Aorta (tissue), 5 donors: ENCODE measurements around the gene TGFBR1. TPM values are rescaled to one million over a fixed set of nuclear protein-coding genes. Genes with fewer than 3 reads are reported as not detected.

Experiments
- ATAC-seq: fragments of 200-7000 bp; cut with Tn5 transposase; one replicate; pipeline ENCODE4 v1.9.1; 2022; ENCODE audit warnings: moderate library complexity; ENCODE audit not compliant: low FRiP score
- DNase-seq, 2 donors: peaks; one replicate each; pipeline ENCODE4 v3.0.0-alpha.2; 2020
- H3K27ac ChIP-seq, 2 donors: one replicate each; pipeline ENCODE4 v1.5.1; 2013; ENCODE audit warnings: low read length in 2 of 2, mild to moderate bottlenecking in 2 of 2, moderate library complexity in 2 of 2, control low read depth in 1 of 2, inconsistent platforms in 1 of 2, low read depth in 1 of 2
- H3K27me3 ChIP-seq, 2 donors: one replicate each; pipeline ENCODE4 v1.6.1; 2013; ENCODE audit warnings: control low read depth in 1 of 2, low read length in 1 of 2, mild to moderate bottlenecking in 1 of 2, moderate library complexity in 1 of 2; ENCODE audit not compliant: insufficient read depth in 2 of 2, control insufficient read depth in 1 of 2
- H3K36me3 ChIP-seq, 2 donors: one replicate each; pipeline ENCODE4 v1.6.1; 2013; ENCODE audit warnings: control low read depth in 1 of 2, low read length in 1 of 2, mild to moderate bottlenecking in 1 of 2; ENCODE audit not compliant: insufficient read depth in 2 of 2, control insufficient read depth in 1 of 2
- H3K4me1 ChIP-seq, 2 donors: one replicate each; pipeline ENCODE4 v1.6.1; 2013; ENCODE audit warnings: low read length in 2 of 2, control low read depth in 1 of 2, mild to moderate bottlenecking in 1 of 2, moderate library complexity in 1 of 2; ENCODE audit not compliant: insufficient read depth in 2 of 2, control insufficient read depth in 1 of 2
- H3K4me3 ChIP-seq, 2 donors: one replicate each; pipeline ENCODE4 v1.5.1; 2013; ENCODE audit warnings: low read length in 2 of 2, control low read depth in 1 of 2, mild to moderate bottlenecking in 1 of 2
- H3K9me3 ChIP-seq: one replicate; pipeline ENCODE4 v1.6.1; 2013; ENCODE audit warnings: mild to moderate bottlenecking, low read length; ENCODE audit not compliant: control insufficient read depth
- WGBS, 2 donors: extraction: QIAGEN DNeasy Blood & Tissue Kit; methylation state at CpG; one replicate each; pipeline ENCODE4 v1.1.7; 2013; 5-methylcytosine and 5-hydroxymethylcytosine counted together
- intact Hi-C, 2 donors: fragments of 100-400 bp; cut with DNase I; formaldehyde crosslinking; loops; one replicate each; pipeline versions ENCODE4 v1.14.2 to v1.15.0; 2022
- polyA plus RNA-seq, 2 donors: library from polyadenylated mRNA; stranded (reverse); fragments of 200-250 nt; gene quantifications; one replicate each; pipeline ENCODE4 v1.2.3, GENCODE V29; 2013
- total RNA-seq, 2 donors: library from RNA; stranded (reverse); fragmentation: NEBNext Ultra II Directional; extraction: Animal tissue kit (Norgen Biotek cat#: 25700); gene quantifications; one replicate each; pipeline ENCODE4 v1.2.1, GENCODE V29; 2021
- donor health status: healthy with polysubstance abuse.
- donor health status: Bipolar disorder and iron deficiency.
- donor health status: DM: no; HTN: no; CAD: no.
- donor health status: DM: no; HTN: no; CAD: no.
- donor health status: DM: yes; HTN: yes; CAD: no.

TGFBR1 gene
- total and polyA plus RNA-seq, 4 donors = 21.9 to 156 (median 62.9) TPM

DNA sequence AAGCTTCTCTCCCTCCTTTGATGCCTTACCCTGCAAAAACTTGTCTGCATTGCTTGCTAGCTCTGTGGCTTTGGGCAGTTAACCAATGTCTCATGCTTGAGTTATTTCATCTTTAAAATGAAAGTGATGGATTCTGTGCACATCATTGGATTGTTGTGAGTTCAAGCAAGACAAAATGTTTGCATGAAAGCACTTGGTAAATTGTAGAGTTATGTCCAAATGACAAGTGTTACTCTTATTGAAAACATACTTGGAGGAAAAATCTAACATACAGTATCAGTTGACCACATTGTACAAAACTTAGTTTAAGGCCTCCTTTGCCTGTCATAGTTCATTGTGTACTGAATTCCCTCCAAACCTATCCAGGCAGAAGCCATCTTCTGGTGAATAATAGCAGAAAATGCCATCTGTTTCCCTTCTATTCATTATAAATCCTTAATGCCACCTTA, 30.0 kb downstream of the TGFBR1 start:
- Histone ChIP-seq H3K27ac (no peak overlapping the region), H3K27me3 (no peaks in the 10 kb centered on the region), H3K9me3 (no peaks in the 10 kb centered on the region), H3K4me3 (no peak overlapping the region), H3K36me3 (peaks cover 0 to 8% of the 10 kb centered on the region in 2 donors), H3K4me1 (peaks cover 0 to 3% of the 10 kb centered on the region in 2 donors)
- intact Hi-C loops = no loop called here
- no peak for DNase-seq
- ATAC-seq = no peak

DNA sequence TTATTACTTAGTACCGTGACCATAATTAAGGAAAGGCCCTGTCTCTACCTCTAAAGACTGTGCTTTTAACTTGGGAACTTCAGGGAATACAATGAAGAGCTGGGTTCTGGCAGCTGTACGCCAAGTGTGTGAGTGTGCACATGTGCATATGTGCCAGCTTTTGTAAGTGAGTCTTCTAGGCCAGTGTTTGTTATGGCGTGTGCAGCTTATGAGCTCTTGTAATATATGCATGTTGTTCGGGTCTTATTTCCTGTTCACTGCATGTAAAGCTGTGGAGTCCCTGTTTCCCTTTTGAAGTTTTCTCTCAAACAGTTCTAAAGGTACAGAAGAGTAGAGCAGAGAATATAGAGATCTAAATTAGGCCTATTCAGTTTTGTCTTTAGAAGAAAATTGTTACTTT, 30.5 kb downstream of the TGFBR1 start:
- DNase-seq = no peak
- WGBS, 2 donors = 39 to 44% methylated on average over 4 of the region's 4 CpGs
- Histone ChIP-seq H3K9me3 (no peaks in the 10 kb centered on the region), H3K27me3 (no peaks in the 10 kb centered on the region), H3K4me3 (no peak overlapping the region), H3K36me3 (peaks cover 0 to 8% of the 10 kb centered on the region in 2 donors), H3K4me1 (peaks cover 0 to 3% of the 10 kb centered on the region in 2 donors), H3K27ac (no peak overlapping the region)
- ATAC-seq = no peak
- intact Hi-C loops = no loop called here

DNA sequence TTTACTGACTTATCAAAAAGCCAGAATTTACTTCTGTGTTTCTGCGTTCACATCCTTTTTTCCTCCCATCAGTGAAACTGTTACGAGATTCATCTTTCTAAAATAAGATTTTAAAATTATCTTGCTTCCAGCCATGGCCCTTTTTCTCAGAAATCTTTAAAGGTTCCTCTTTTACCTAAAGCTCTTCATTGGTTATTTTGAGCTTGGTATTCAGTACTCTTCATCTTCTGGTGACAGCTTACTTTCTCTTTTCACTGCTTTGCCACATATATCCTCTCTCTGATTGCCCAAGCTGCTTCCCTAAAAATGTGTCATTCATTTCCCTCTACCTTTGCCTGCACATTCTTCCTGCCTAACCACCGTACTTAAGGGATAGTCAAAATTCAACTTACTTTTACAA, 32.3 kb downstream of the TGFBR1 start:
- Histone ChIP-seq H3K4me1 (peaks cover 0 to 3% of the 10 kb centered on the region in 2 donors), H3K4me3 (no peak overlapping the region), H3K27me3 (no peaks in the 10 kb centered on the region), H3K27ac (no peak overlapping the region), H3K9me3 (no peaks in the 10 kb centered on the region), H3K36me3 (peaks cover 0 to 5% of the 10 kb centered on the region in 2 donors)
- intact Hi-C loops = no loop called here
- WGBS, 2 donors = 80 to 84% methylated on average over 3 of the region's 3 CpGs
- DNase-seq = no peak
- no peak for ATAC-seq

DNA sequence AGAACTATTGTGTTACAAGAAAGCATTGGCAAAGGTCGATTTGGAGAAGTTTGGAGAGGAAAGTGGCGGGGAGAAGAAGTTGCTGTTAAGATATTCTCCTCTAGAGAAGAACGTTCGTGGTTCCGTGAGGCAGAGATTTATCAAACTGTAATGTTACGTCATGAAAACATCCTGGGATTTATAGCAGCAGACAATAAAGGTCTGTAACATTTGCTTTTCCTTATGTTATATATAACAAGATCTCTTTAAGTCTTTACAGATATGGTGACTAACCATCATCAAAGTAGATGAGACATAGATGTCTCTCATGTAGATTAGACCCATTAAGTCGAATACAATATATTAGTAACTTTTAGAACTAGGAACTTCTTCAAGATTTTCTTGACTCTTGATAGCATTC, 33.0 kb downstream of the TGFBR1 start:
- Histone ChIP-seq H3K36me3 (peaks cover 0 to 3% of the 10 kb centered on the region in 2 donors), H3K4me1 (peaks cover 0 to 3% of the 10 kb centered on the region in 2 donors), H3K4me3 (no peak overlapping the region), H3K27me3 (no peaks in the 10 kb centered on the region), H3K27ac (no peak overlapping the region), H3K9me3 (no peaks in the 10 kb centered on the region)
- intact Hi-C loops = no loop called here
- DNase-seq (no peak), ATAC-seq (no peak)
- 82 to 84% methylated on average over 7 of the region's 7 CpGs for WGBS, 2 donors

DNA sequence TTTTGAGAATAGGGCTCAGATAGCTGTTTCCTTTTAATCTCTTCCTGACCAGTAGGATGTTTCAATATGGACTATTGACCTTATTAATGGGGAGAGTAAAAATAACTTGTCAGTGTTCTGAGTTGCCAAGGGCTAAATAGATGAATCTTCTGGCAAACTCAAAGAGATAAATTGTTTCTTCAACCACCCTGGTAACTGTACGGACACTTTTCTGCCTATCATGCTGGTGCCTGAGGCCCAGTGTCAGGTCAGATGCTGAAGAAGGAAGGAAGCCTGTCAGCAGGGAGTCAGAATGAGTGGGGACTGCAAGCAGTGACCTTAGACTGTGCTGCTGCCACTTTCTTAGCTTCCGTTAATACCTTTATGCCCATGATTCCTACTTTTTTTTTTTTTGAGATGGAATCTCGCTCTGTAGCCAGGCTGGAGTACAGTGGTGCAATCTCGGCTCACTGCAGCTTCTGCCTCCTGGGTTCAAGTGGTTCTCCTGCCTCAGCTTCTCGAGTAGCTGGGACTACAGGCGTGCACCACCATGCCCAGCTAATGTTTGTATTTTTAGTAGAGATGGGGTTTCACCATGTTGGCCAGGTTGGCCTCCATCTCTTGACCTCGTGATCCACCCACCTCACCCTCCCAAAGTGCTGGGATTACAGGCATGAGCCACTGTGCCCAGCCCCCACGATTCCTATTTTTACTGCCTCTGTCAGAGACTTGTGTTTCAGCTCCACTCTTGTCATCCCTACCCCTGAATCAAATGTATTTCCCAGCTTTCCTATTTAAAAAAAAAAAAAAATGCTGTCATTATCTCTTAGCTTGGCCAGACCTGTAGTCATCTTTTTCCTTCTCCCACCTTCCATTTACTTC, 33.7 kb downstream of the TGFBR1 start:
- H3K4me1 ChIP-seq = peaks cover 0 to 3% of the 10 kb centered on the region in 2 donors
- no peak overlapping the region for H3K27ac ChIP-seq
- peaks cover 0 to 3% of the 10 kb centered on the region in 2 donors for H3K36me3 ChIP-seq
- ATAC-seq (no peak), DNase-seq (no peak)
- H3K4me3 ChIP-seq = no peak overlapping the region
- no peaks in the 10 kb centered on the region for H3K27me3 ChIP-seq
- H3K9me3 ChIP-seq = no peaks in the 10 kb centered on the region
- WGBS, 2 donors = 85 to 89% methylated on average over 8 of the region's 8 CpGs
- intact Hi-C loops = no loop called here

DNA sequence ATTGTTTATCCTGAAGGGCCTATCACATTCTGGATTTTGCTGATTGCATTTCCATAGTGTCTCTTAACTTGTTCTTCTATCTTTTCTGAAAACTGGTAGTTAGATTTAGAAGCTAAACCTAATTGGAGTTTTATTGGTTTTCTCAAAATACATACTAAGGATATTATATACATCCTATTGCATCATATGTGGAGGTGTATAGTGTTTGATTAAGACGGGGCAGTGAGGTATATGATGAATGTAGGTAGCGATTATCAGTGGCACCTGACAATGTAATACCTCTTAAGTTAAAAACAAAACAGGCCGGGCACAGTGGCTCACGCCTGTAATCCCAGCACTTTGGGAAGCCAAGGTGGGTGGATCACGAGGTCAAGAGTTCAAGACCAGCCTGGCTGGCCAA, 35.0 kb downstream of the TGFBR1 start:
- H3K9me3 ChIP-seq = no peaks in the 10 kb centered on the region
- WGBS, 2 donors = 93 to 98% methylated on average over 5 of the region's 5 CpGs
- H3K4me1 ChIP-seq = peaks cover 0 to 2% of the 10 kb centered on the region in 2 donors
- no peak overlapping the region for H3K27ac ChIP-seq
- intact Hi-C loops = loop anchor here (5.0 to 10.0 kb wide), 3 partner anchors 138 to 285 kb away; no protein-coding TSS in a partner anchor
- H3K4me3 ChIP-seq = no peak overlapping the region
- no peak for DNase-seq
- H3K27me3 ChIP-seq = no peaks in the 10 kb centered on the region
- H3K36me3 ChIP-seq = peaks cover 0 to 1% of the 10 kb centered on the region in 2 donors
- no peak for ATAC-seq

DNA sequence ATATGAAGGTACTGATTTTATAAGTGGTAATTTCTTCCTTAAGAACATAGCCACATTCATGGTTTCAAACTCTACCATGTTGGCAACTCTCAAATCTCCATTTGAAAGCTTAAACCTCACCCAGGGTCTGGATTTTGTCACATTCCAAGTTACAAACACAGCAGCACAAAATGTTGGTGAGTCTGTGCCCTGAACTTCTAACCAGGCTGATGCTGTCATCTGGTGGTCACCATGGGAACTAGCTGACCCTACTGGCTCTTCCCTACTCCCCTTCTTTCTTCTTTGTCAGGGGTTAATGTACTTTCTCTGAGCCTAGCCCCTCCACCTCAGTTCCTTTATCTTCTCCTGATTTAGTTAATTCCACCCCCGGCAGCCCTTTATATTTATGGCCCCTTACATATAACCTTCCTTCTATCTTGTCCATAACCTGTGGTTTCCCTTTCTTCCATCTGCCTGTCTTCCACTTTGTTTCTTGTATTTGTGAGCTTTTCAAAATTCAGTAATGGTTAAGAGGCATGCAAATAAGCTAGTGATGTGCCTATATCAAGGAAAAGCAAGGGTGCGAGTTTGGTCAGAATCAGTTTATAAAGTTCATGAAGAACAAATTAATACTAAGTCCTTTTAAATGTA, 35.9 kb downstream of the TGFBR1 start:
- Histone ChIP-seq H3K9me3 (no peaks in the 10 kb centered on the region), H3K27ac (no peak overlapping the region), H3K36me3 (peaks cover 1 to 5% of the 10 kb centered on the region in 2 donors), H3K4me3 (no peak overlapping the region), H3K4me1 (no peaks in the 10 kb centered on the region), H3K27me3 (no peaks in the 10 kb centered on the region)
- intact Hi-C loops = loop anchor here (5.0 to 10.0 kb wide), 3 partner anchors 138 to 286 kb away; no protein-coding TSS in a partner anchor
- DNase-seq (no peak), ATAC-seq (peak; percentile 72)
- WGBS, 2 donors = 76 to 82% methylated on average over 2 of the region's 2 CpGs

DNA sequence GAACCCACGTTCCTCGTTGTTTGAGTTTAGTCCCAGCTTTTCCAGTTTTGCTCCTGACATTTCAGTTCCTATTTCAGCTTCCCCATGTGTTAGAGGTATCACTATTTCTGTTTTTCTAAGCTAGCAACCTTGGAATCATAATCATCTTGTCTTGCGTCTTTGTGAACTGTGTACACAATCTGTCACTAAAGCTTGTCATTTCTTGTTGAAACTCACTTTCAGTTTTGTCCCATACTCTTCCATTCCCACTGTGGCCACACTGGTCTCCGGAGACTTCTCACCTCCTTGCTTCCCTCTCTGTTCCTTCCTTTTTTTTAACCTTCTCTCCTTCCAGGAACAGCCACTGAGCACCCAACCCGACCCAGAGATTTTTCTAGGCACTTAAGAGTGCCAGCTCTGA, 36.9 kb downstream of the TGFBR1 start:
- H3K27ac ChIP-seq = no peak overlapping the region
- peaks cover 3 to 8% of the 10 kb centered on the region in 2 donors for H3K36me3 ChIP-seq

More for the DNA sequence above, 36.9 kb downstream of the TGFBR1 start:
- no peak overlapping the region for H3K4me3 ChIP-seq
- no peaks in the 10 kb centered on the region for H3K27me3 ChIP-seq
- intact Hi-C loops = loop anchor here (5.0 to 10.0 kb wide), 3 partner anchors 140 to 287 kb away; no protein-coding TSS in a partner anchor
- no peak for DNase-seq
- no peaks in the 10 kb centered on the region for H3K4me1 ChIP-seq
- no peaks in the 10 kb centered on the region for H3K9me3 ChIP-seq
- WGBS, 2 donors = 63 to 71% methylated on average over 5 of the region's 5 CpGs
- no peak for ATAC-seq
